HG03432 (cell line): ENCODE measurements around the gene CYYR1.

Experiments
- ATAC-seq: cut with Tn5 transposase; IDR thresholded peaks from one replicate; pipeline ENCODE4 v1.9.1; 2021; ENCODE audit warnings: mild to moderate bottlenecking, moderate library complexity; ENCODE audit not compliant: unreplicated experiment

The CYYR1 gene

GRCh38 chr21:26441149-26441548, 131.9 kb downstream of the CYYR1 start:
- no peak for ATAC-seq

- no peak for ATAC-seq
Measured at GRCh38 chr21:26438976-26439375, 134.1 kb downstream of the CYYR1 start.

- ATAC-seq: no peak
Measured at GRCh38 chr21:26437326-26438009, 135.6 kb downstream of the CYYR1 start.

- no peak for ATAC-seq
Measured at GRCh38 chr21:26433386-26433785, 139.7 kb downstream of the CYYR1 start.

- ATAC-seq: peak; percentile 84
Measured at GRCh38 chr21:26432410-26432809, 140.7 kb downstream of the CYYR1 start.

GRCh38 chr21:26425576-26425975, 147.5 kb downstream of the CYYR1 start:
- ATAC-seq: peak; percentile 65

GRCh38 chr21:26423511-26423910, 149.6 kb downstream of the CYYR1 start:
- no peak for ATAC-seq

- no peak for ATAC-seq
Measured at GRCh38 chr21:26422706-26423105, 150.4 kb downstream of the CYYR1 start.

GRCh38 chr21:26422138-26422537, 150.9 kb downstream of the CYYR1 start:
- no peak for ATAC-seq

- no peak for ATAC-seq
Measured at GRCh38 chr21:26421724-26422123, 151.4 kb downstream of the CYYR1 start.
